ENCODE results near the gene DCX. TPM values are rescaled to one million over a fixed set of nuclear protein-coding genes. Genes with fewer than 3 reads are reported as not detected.

Gene DCX
- total and polyA plus RNA-seq, 2 donors (not counting 1 experiment from before 2014, with no cell fraction given) = not detected

GRCh38 chrX:111431001-111431400 is 19.0 kb upstream of the DCX start:
- Histone ChIP-seq H3K4me3 (ENCODE audit: control extremely low read depth in 1 of 5, extremely low read depth in 1 of 5, insufficient read depth in 1 of 5, low read depth in 2 of 5, low read length in 4 of 5) (no peak overlapping the region), H3K4me1 (ENCODE audit: control insufficient read depth in 2 of 2, insufficient read depth in 2 of 2, low read length in 2 of 2) (no peaks in the 10 kb centered on the region), H3K9ac (ENCODE audit: low read length) (no peak overlapping the region), H3K27ac (ENCODE audit: low read length in 2 of 2) (no peak overlapping the region), H3K36me3 (replicated peaks in 1 of 2; ENCODE audit: control extremely low read depth in 1 of 2, control insufficient read depth in 1 of 2, extremely low read depth in 1 of 2, insufficient read depth in 2 of 2, low read length in 1 of 2) (no peaks in the 10 kb centered on the region), H3K27me3 (replicated peaks in 1 of 4; ENCODE audit: control extremely low read depth in 1 of 4, control insufficient read depth in 3 of 4, insufficient read depth in 4 of 4, low read length in 3 of 4) (no peaks in the 10 kb centered on the region), H2AFZ (ENCODE audit: insufficient read depth, low read depth, low read length, poor library complexity, severe bottlenecking) (no peak overlapping the region), H4K20me1 (ENCODE audit: control insufficient read depth, insufficient read depth, low read length, poor library complexity, severe bottlenecking) (no peaks in the 10 kb centered on the region), H3K9me3 (ENCODE audit: control extremely low read depth in 1 of 3, control insufficient read depth in 2 of 3, insufficient read depth in 1 of 3, low read length in 2 of 3) (no peaks in the 10 kb centered on the region), H3K4me2 (replicated peaks; ENCODE audit: low read depth, low read length, poor library complexity, severe bottlenecking) (no peak overlapping the region), H3K79me2 (ENCODE audit: control insufficient read depth, insufficient read depth, low read length) (no peaks in the 10 kb centered on the region)
- WGBS (ENCODE audit: insufficient coverage) = no CpG with 5 or more reads among the region's 2 CpGs
- POLR2A ChIA-PET = no interaction called here
- DNase-seq (no peak), ATAC-seq (ENCODE audit: low read depth) (no peak)
- Mint-ChIP-seq H3K4me1 (no peaks in the 10 kb centered on the region), H3K27me3 (no peaks in the 10 kb centered on the region), H3K27ac (no peak overlapping the region), H3K4me3 (no peak overlapping the region), H3K9me3 (ENCODE audit: insufficient read depth) (peaks cover 2% of the 10 kb centered on the region)
- CTCF ChIA-PET = no interaction called here
- intact Hi-C loops (cut with micrococcal nuclease) = no loop called here
- TF ChIP-seq, protein P1, sequence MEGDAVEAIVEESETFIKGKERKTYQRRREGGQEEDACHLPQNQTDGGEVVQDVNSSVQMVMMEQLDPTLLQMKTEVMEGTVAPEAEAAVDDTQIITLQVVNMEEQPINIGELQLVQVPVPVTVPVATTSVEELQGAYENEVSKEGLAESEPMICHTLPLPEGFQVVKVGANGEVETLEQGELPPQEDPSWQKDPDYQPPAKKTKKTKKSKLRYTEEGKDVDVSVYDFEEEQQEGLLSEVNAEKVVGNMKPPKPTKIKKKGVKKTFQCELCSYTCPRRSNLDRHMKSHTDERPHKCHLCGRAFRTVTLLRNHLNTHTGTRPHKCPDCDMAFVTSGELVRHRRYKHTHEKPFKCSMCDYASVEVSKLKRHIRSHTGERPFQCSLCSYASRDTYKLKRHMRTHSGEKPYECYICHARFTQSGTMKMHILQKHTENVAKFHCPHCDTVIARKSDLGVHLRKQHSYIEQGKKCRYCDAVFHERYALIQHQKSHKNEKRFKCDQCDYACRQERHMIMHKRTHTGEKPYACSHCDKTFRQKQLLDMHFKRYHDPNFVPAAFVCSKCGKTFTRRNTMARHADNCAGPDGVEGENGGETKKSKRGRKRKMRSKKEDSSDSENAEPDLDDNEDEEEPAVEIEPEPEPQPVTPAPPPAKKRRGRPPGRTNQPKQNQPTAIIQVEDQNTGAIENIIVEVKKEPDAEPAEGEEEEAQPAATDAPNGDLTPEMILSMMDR (IDR thresholded peaks at IDR 0.05) = no peak
- no peak for TF ChIP-seq EZH2 (IDR thresholded peaks at IDR 0.05; ENCODE audit: borderline replicate concordance, insufficient read depth, low read depth, low read length, poor library complexity, severe bottlenecking)

DNA sequence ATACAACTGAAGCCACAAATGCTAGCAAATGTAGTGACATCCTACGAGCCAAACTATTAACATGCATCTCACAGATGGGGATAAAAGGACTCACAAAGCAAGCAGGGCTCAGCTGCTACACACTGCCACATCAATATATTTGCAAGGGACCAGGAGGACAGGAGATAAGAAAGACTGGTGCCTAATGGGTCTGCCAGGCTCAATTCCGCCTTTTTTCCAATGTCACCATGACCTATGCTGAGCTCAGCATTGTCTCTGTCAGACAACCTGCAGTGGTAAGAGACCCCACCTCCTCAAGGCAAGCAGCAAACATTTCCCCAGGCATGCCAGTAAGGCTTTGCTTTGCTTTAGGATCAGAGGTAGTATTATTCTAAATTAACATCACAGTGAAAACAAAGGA is 435 bp downstream of the DCX start:
- no peaks in the 10 kb centered on the region for H3K4me1 Mint-ChIP-seq
- no peaks in the 10 kb centered on the region for H3K9me3 Mint-ChIP-seq (ENCODE audit: insufficient read depth)
- no peak overlapping the region for H3K4me2 ChIP-seq (replicated peaks; ENCODE audit: low read depth, low read length, poor library complexity, severe bottlenecking)
- DNase-seq = no peak
- WGBS (ENCODE audit: insufficient coverage) = 45% methylated on average over 2 of the region's 2 CpGs
- no peak overlapping the region for H3K27ac Mint-ChIP-seq
- H3K4me3 Mint-ChIP-seq = no peak overlapping the region
- H3K9me3 ChIP-seq (ENCODE audit: control extremely low read depth in 1 of 3, control insufficient read depth in 2 of 3, insufficient read depth in 1 of 3, low read length in 2 of 3) = no peaks in the 10 kb centered on the region
- H3K4me3 ChIP-seq (ENCODE audit: control extremely low read depth in 1 of 5, extremely low read depth in 1 of 5, insufficient read depth in 1 of 5, low read depth in 2 of 5, low read length in 4 of 5) = no peak overlapping the region
- POLR2A ChIA-PET = no interaction called here
- no peaks in the 10 kb centered on the region for H3K4me1 ChIP-seq (ENCODE audit: control insufficient read depth in 2 of 2, insufficient read depth in 2 of 2, low read length in 2 of 2)
- H3K9ac ChIP-seq (ENCODE audit: low read length) = no peak overlapping the region
- ATAC-seq (ENCODE audit: low read depth) = no peak
- no peaks in the 10 kb centered on the region for H3K36me3 ChIP-seq (replicated peaks in 1 of 2; ENCODE audit: control extremely low read depth in 1 of 2, control insufficient read depth in 1 of 2, extremely low read depth in 1 of 2, insufficient read depth in 2 of 2, low read length in 1 of 2)
- H3K27me3 ChIP-seq (replicated peaks in 1 of 4; ENCODE audit: control extremely low read depth in 1 of 4, control insufficient read depth in 3 of 4, insufficient read depth in 4 of 4, low read length in 3 of 4) = no peaks in the 10 kb centered on the region
- no peak overlapping the region for H3K27ac ChIP-seq (ENCODE audit: low read length in 2 of 2)
- H3K79me2 ChIP-seq (ENCODE audit: control insufficient read depth, insufficient read depth, low read length) = no peaks in the 10 kb centered on the region
- no peak overlapping the region for H2AFZ ChIP-seq (ENCODE audit: insufficient read depth, low read depth, low read length, poor library complexity, severe bottlenecking)
- CTCF ChIA-PET = no interaction called here
- intact Hi-C loops (cut with micrococcal nuclease) = no loop called here
- TF ChIP-seq, protein P1 (IDR thresholded peaks at IDR 0.05) = no peak
- no peak for TF ChIP-seq EZH2 (IDR thresholded peaks at IDR 0.05; ENCODE audit: borderline replicate concordance, insufficient read depth, low read depth, low read length, poor library complexity, severe bottlenecking)
- no peaks in the 10 kb centered on the region for H3K27me3 Mint-ChIP-seq
- no peaks in the 10 kb centered on the region for H4K20me1 ChIP-seq (ENCODE audit: control insufficient read depth, insufficient read depth, low read length, poor library complexity, severe bottlenecking)

All from B cell (primary cell).